ENCODE measurements around the gene SNN. TPM values are rescaled to one million over a fixed set of nuclear protein-coding genes. Genes with fewer than 3 reads are reported as not detected.

The SNN gene
- total RNA-seq: 10 to 100 TPM; 16.4 to 68.3 (median 18.7) TPM

DNA sequence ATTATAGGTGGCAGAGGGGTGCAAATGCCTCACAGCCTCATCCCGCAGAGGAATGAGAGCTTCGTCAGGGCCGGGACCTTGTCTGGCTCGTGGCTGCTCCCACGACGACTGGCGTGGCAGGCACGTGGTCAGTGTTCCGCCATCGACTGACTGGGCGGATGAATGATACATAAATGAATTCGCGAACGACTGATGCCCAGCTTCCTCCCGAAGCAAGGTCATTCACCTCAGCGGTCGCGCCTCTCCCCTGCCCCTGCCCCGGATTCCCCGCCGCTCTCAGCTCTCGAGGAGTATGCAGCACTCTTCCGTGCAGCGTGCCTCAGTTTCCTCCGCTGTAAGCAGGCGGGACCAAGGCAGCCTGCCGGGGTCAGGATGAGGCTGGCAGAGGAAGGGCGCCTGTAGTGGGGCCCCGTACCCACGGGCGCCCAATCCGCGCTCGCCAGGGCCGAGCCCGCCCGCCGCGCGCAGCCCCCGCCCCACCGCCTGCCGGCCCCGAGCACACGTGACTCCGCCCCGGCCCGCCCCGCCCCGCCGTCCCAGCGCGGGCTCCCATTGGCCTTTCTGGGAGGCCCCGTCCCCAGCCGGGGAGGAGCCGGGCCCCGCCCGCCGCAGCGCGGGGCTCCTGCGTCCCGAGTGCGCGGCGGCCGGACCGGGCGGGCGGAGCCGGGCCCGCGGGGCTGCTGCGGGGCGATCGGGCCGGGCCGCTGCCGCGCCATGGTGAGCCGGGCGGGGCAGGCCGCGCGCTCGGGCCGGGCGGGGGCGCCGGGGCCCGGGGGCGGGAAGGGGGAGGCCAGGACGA is at the start of gene SNN:
SNN (plus strand) TSS at position 632 of the 799 bp plus-strand sequence. CDS start 7,605 bp downstream, outside the sequence.
- intact Hi-C loops (cut with DNase I; ENCODE audit: low total_unique reads): no loop called here

DNA sequence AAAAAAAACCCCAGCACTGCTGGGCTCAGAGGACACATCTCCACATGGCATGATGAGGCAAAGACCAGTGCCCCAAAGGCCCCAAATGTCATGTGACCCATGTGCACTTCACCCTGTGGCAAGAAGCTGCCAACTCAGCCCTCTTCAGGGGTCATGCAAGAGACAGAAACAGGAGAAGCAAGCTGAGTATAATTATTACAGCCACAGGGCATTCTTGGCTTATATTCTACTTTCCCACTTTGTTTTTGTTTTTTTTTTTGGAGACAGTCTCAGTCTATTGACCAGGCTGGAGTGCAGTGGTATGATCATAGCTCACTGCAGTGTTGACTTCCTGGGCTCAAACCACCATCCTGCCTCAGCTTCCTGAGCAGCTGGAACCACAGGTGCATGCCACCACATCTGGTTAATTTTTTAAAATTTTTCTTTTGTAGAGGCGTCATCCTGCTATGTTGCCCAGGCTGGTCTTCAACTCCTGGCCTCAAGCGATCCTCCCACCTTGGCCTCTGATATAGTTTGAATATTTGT is 48.9 kb upstream of the SNN start:
- Histone ChIP-seq H3K27me3 (no peaks in the 10 kb centered on the region), H3K9me3 (no peaks in the 10 kb centered on the region), H3K27ac (peak overlapping the region; percentile 42 to 52), H3K36me3 (no peaks in the 10 kb centered on the region), H3K4me1 (peaks cover 3 to 5% of the 10 kb centered on the region in 2 donors), H3K4me3 (no peak overlapping the region)
- intact Hi-C loops (cut with DNase I; ENCODE audit: low total_unique reads): no loop called here
- TF ChIP-seq, protein P1, sequence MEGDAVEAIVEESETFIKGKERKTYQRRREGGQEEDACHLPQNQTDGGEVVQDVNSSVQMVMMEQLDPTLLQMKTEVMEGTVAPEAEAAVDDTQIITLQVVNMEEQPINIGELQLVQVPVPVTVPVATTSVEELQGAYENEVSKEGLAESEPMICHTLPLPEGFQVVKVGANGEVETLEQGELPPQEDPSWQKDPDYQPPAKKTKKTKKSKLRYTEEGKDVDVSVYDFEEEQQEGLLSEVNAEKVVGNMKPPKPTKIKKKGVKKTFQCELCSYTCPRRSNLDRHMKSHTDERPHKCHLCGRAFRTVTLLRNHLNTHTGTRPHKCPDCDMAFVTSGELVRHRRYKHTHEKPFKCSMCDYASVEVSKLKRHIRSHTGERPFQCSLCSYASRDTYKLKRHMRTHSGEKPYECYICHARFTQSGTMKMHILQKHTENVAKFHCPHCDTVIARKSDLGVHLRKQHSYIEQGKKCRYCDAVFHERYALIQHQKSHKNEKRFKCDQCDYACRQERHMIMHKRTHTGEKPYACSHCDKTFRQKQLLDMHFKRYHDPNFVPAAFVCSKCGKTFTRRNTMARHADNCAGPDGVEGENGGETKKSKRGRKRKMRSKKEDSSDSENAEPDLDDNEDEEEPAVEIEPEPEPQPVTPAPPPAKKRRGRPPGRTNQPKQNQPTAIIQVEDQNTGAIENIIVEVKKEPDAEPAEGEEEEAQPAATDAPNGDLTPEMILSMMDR (IDR thresholded peaks at IDR 0.05): no peak
- TF ChIP-seq POLR2AphosphoS5 (IDR thresholded peaks at IDR 0.05): no peak
- no peak for TF ChIP-seq POLR2A (IDR thresholded peaks at IDR 0.05)
- DNase-seq (ENCODE audit: low spot score in 2 of 2): no peak

More for the DNA sequence above, at the start of gene SNN:
- Histone ChIP-seq H3K27me3 (no peaks in the 10 kb centered on the region), H3K27ac (peak within 1 kb of the TSS; percentile 78 to 80), H3K9me3 (no peaks in the 10 kb centered on the region), H3K4me1 (peaks cover 5 to 11% of the 10 kb centered on the region in 2 donors), H3K36me3 (no peaks in the 10 kb centered on the region), H3K4me3 (peak within 1 kb of the TSS; percentile 85 to 95 (median 90))
- TF ChIP-seq POLR2A (IDR thresholded peaks at IDR 0.05) (no peak), POLR2AphosphoS5 (IDR thresholded peaks at IDR 0.05) (peak in 1 of 3 donors; percentile 57)
- TF ChIP-seq, protein P1 (IDR thresholded peaks at IDR 0.05): no peak
- DNase-seq (ENCODE audit: low spot score in 2 of 2): peak; percentile 79 to 83

DNA sequence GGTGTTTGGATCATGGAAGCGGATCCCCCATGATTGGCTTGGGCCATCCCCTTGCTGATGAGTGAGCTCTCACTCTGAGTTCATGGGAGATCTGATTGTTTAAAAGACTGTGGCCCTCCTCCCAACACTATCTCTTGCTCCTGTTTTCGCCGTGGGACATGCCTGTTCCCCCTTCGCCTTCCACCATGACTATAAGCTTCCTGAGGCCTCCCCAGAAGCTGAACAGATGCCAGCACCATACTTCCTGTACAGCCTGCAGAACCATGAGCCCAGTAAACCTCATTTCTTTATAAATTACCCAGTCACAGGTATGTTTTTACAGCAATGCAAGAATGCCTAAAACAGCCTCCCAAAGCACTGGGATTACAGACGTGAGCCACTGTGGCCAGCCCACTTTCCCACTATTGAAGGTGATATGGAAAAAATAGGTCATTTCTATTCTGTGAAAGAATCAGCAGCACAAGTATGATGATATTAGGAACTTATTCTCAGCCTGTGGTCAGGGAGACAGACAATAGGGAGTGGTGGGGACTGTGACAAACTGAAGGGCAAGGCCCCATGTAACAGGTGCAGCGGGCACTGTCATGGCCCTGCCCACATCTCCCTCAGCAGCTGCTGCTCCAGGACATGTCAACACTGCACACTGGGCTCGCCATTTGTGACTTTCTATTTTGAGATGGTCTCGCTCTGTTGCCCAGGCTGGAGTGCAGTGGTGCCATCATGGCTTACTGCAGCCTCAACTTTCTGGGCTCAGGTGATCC is 47.8 kb upstream of the SNN start:
- intact Hi-C loops (cut with DNase I; ENCODE audit: low total_unique reads): no loop called here
- Histone ChIP-seq H3K4me3 (no peak overlapping the region), H3K36me3 (no peaks in the 10 kb centered on the region), H3K4me1 (peaks cover 3 to 5% of the 10 kb centered on the region in 2 donors), H3K27ac (no peak overlapping the region), H3K9me3 (no peaks in the 10 kb centered on the region), H3K27me3 (no peaks in the 10 kb centered on the region)
- no peak for DNase-seq (ENCODE audit: low spot score in 2 of 2)
- TF ChIP-seq POLR2A (IDR thresholded peaks at IDR 0.05) (no peak), POLR2AphosphoS5 (IDR thresholded peaks at IDR 0.05) (no peak)
- TF ChIP-seq, protein P1 (IDR thresholded peaks at IDR 0.05): no peak

DNA sequence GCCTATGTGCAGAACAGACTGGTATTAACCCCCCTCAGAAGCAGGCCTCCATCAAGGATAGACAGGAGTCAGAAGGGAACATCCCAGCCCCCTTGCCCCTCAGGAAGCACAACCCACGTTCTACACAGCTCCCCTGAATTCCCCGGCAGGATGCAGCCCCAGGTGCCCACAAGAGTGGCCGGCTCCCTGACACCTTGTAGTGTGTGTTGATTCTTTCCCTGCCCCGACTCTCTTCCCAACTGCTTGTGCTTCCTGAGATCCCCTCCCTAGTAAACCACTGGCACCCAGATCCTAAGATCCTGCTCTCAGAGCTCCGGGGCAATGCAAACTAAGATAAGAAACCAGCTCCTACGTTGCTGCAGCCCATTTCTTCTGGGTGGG is 46.7 kb upstream of the SNN start:
- no peaks in the 10 kb centered on the region for H3K27me3 ChIP-seq
- no peaks in the 10 kb centered on the region for H3K36me3 ChIP-seq
- DNase-seq (ENCODE audit: low spot score in 2 of 2): no peak
- H3K9me3 ChIP-seq: no peaks in the 10 kb centered on the region
- TF ChIP-seq POLR2A (IDR thresholded peaks at IDR 0.05) (no peak), POLR2AphosphoS5 (IDR thresholded peaks at IDR 0.05) (no peak)
- TF ChIP-seq, protein P1 (IDR thresholded peaks at IDR 0.05): no peak
- H3K4me1 ChIP-seq: peaks cover 3 to 5% of the 10 kb centered on the region in 2 donors
- intact Hi-C loops (cut with DNase I; ENCODE audit: low total_unique reads): no loop called here
- peak overlapping the region in 2 of 3 donors; percentile 22 to 48 for H3K4me3 ChIP-seq
- peak overlapping the region; percentile 4 to 18 for H3K27ac ChIP-seq

Measured in breast epithelium (tissue), 4 donors.